ENCODE data around the gene BIRC6. TPM values are rescaled to one million over a fixed set of nuclear protein-coding genes. Genes with fewer than 3 reads are reported as not detected.
"Not testable (repeated sequence)": the region's sequence is repeated elsewhere in the genome, so short reads cannot be mapped to it uniquely, and the experiment has no call there.

Gene BIRC6
- total RNA-seq = 73.0 and 75.2 TPM in 2 replicates

DNA sequence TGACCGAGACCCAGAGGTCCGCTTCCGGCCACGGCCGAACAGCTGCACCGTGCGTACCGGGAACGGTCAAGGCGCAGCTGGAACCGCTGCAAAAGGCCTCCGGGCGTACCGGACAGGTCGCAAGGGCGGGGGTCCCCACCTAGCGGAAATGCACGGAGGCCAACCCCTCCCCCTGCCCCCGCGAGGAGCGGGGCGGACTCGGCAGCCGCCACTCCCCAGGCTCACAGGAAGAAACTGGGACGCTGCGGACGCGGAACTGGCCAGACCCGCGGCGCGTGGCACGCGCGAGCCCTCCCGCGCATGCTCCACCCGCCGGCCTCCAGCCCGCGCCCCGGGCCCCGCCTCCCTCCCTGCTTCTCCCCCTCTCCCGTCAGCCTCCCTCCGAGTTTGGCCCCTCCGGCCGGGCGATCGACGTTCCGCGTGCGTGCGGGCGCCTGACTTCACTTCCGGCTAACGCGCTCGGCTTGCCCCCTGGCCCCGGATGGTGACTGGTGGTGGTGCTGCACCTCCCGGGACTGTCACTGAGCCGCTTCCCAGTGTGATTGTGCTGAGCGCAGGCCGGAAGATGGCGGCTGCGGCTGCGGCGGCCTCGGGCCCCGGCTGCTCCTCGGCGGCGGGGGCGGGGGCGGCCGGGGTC, at the start of gene BIRC6:
BIRC6 (plus strand) TSS at position 343 of the 637 bp plus-strand sequence; CDS start at position 482, 139 bp downstream.
- TF ChIP-seq CTCF (IDR thresholded peaks at IDR 0.05; ENCODE audit: insufficient read depth, low read length, poor library complexity, severe bottlenecking) = no peak
- Histone ChIP-seq H3K27me3 (ENCODE audit: control insufficient read depth, insufficient read depth, low read length) (no peaks in the 10 kb centered on the region), H3K4me3 (ENCODE audit: low read depth, low read length) (peak within 1 kb of the TSS; percentile 91), H3K36me3 (ENCODE audit: control insufficient read depth, insufficient read depth, low read length) (no peaks in the 10 kb centered on the region)
- DNase-seq (ENCODE audit: low read depth) = peak; percentile 80

- TF ChIP-seq CTCF (IDR thresholded peaks at IDR 0.05; ENCODE audit: insufficient read depth, low read length, poor library complexity, severe bottlenecking) = no peak
- DNase-seq (ENCODE audit: low read depth) = no peak
- Histone ChIP-seq H3K4me3 (ENCODE audit: low read depth, low read length) (no peak overlapping the region), H3K36me3 (ENCODE audit: control insufficient read depth, insufficient read depth, low read length) (no peaks in the 10 kb centered on the region), H3K27me3 (ENCODE audit: control insufficient read depth, insufficient read depth, low read length) (no peaks in the 10 kb centered on the region)
Measured at GRCh38 chr2:32310577-32310976, 46.2 kb upstream of the BIRC6 start.

GRCh38 chr2:32314886-32315285, 41.9 kb upstream of the BIRC6 start:
- Histone ChIP-seq H3K4me3 (ENCODE audit: low read depth, low read length) (no peak overlapping the region), H3K36me3 (ENCODE audit: control insufficient read depth, insufficient read depth, low read length) (no peaks in the 10 kb centered on the region), H3K27me3 (ENCODE audit: control insufficient read depth, insufficient read depth, low read length) (no peaks in the 10 kb centered on the region)
- TF ChIP-seq CTCF (IDR thresholded peaks at IDR 0.05; ENCODE audit: insufficient read depth, low read length, poor library complexity, severe bottlenecking) = no peak
- no peak for DNase-seq (ENCODE audit: low read depth)

- H3K4me3 ChIP-seq (ENCODE audit: low read depth, low read length); H3K36me3 ChIP-seq (ENCODE audit: control insufficient read depth, insufficient read depth, low read length); DNase-seq (ENCODE audit: low read depth); H3K27me3 ChIP-seq (ENCODE audit: control insufficient read depth, insufficient read depth, low read length): not testable (repeated sequence)
Measured at GRCh38 chr2:32328679-32329078, 28.1 kb upstream of the BIRC6 start.

DNA sequence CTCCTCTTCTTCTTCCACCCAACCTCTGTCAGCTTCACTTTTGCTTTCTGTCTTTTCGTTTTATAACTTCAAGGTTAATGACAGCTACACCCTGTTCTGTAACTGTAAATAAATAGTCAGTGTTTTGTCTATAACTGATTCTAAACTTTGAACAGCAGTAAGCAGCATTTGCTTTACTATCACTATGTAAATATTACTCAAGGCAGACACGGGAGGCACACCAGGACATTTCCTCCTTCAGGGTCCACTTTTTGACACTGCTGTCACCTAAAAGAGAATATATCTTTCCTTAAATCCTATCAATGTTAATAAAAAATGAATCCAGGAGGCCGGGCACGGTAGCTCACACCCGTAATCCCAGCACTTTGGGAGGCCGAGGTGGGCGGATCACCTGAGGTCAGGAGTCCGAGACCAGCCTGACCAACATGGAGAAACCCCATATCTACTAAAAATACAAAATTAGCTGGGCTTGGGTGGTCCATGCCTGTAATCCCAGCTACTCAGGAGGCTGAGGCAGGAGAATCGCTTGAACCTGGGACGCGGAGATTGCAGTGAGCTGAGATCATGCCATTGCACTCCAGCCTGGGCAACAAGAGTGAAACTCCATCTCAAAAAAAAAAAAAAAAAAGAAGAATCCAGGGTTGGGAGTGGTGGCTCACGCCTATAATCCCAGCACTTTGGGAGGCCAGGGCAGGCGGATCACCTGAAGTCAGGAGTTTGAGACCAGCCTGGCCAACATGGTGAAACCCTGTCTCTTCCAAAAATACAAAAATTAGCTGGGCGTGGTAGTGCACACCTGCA, 27.4 kb upstream of the BIRC6 start:
- not testable (repeated sequence) for DNase-seq (ENCODE audit: low read depth); H3K36me3 ChIP-seq (ENCODE audit: control insufficient read depth, insufficient read depth, low read length); H3K27me3 ChIP-seq (ENCODE audit: control insufficient read depth, insufficient read depth, low read length); H3K4me3 ChIP-seq (ENCODE audit: low read depth, low read length)

GRCh38 chr2:32330136-32330535, 26.7 kb upstream of the BIRC6 start:
- Histone ChIP-seq H3K4me3 (ENCODE audit: low read depth, low read length) (no peak overlapping the region), H3K36me3 (ENCODE audit: control insufficient read depth, insufficient read depth, low read length) (no peaks in the 10 kb centered on the region), H3K27me3 (ENCODE audit: control insufficient read depth, insufficient read depth, low read length) (no peaks in the 10 kb centered on the region)
- no peak for DNase-seq (ENCODE audit: low read depth)
- no peak for TF ChIP-seq CTCF (IDR thresholded peaks at IDR 0.05; ENCODE audit: insufficient read depth, low read length, poor library complexity, severe bottlenecking)
